ENCODE results near the gene PARP4. TPM values are rescaled to one million over a fixed set of nuclear protein-coding genes. Genes with fewer than 3 reads are reported as not detected.

The PARP4 gene
- total RNA-seq, 1 donor from 2014 or later, result 41.9 TPM

Other genes starting within 250 kb of the PARP4 start
- gene C1QTNF9, start 203.2 kb downstream of the PARP4 start, total RNA-seq, result not detected in 2 replicates
- gene ATP12A, start 167.6 kb upstream of the PARP4 start, total RNA-seq, result 0.16 and 0.20 TPM in 2 replicates